HFFc6 (cell line): ENCODE data around the gene PIGP. TPM values are rescaled to one million over a fixed set of nuclear protein-coding genes. Genes with fewer than 3 reads are reported as not detected.

Experiments used
- DNase-seq: peaks from one replicate; pipeline ENCODE4 v3.0.0-alpha.2; 2018
- H3K27ac Mint-ChIP-seq: 2 replicates; pipeline ENCODE4 v1.8.0; 2020; ENCODE audit warnings: mild to moderate bottlenecking, mixed read lengths
- H3K27me3 Mint-ChIP-seq: 2 replicates; pipeline ENCODE4 v1.8.0; 2021; ENCODE audit warnings: mild to moderate bottlenecking, moderate library complexity, mixed read lengths; ENCODE audit not compliant: insufficient read depth
- H3K36me3 Mint-ChIP-seq: 2 replicates; pipeline ENCODE4 v1.8.0; 2021; ENCODE audit warnings: low read depth, mixed read lengths
- H3K4me1 Mint-ChIP-seq: 2 replicates; pipeline ENCODE4 v1.8.0; 2020; ENCODE audit warnings: low read depth, mixed read lengths
- H3K4me3 Mint-ChIP-seq: 2 replicates; pipeline ENCODE4 v1.8.0; 2020; ENCODE audit warnings: mild to moderate bottlenecking, moderate library complexity, mixed read lengths
- H3K9me3 Mint-ChIP-seq: 2 replicates; pipeline ENCODE4 v1.8.0; 2020; ENCODE audit warnings: mild to moderate bottlenecking, mixed read lengths
- CTCF ChIP-seq: fragments of 200-600 bp; sonication (generic); IDR thresholded peaks from 2 replicates; pipeline ENCODE4 v1.5.0; 2021; ENCODE audit warnings: antibody characterized with exemption, mild to moderate bottlenecking
- total RNA-seq, 6 experiments: library from RNA; stranded (reverse); fragmentation: NEBNext Ultra II Directional; extraction: Animal tissue kit (Norgen Biotek cat#: 25700); gene quantifications; 2 replicates in 1 of 6; 3 replicates in 5 of 6; pipeline ENCODE4 v1.2.3, GENCODE V29; 2021

Gene PIGP
- total RNA-seq, 6 experiments from 2014 or later = 24.8 to 33.8 (median 31.1) TPM

- no peak for DNase-seq
- Mint-ChIP-seq H3K9me3 (peaks cover 4% of the 10 kb centered on the region; the same call in 1 of the 2 replicates), H3K36me3 (peaks cover 16% of the 10 kb centered on the region), H3K4me1 (peaks cover 32% of the 10 kb centered on the region), H3K27me3 (no peaks in the 10 kb centered on the region), H3K27ac (no peak overlapping the region), H3K4me3 (no peak overlapping the region)
- TF ChIP-seq CTCF = no peak
Observed at GRCh38 chr21:37082375-37082774, 9.5 kb upstream of the PIGP start.

GRCh38 chr21:37079211-37079824, 6.4 kb upstream of the PIGP start:
- DNase-seq = no peak
- Mint-ChIP-seq H3K4me1 (peaks cover 52% of the 10 kb centered on the region), H3K27me3 (peaks cover under 1% of the 10 kb centered on the region; the same call in 1 of the 2 replicates), H3K36me3 (peaks cover 16% of the 10 kb centered on the region), H3K27ac (peak overlapping the region; percentile 28; the same call in 1 of the 2 replicates), H3K4me3 (no peak overlapping the region), H3K9me3 (peaks cover 4% of the 10 kb centered on the region; the same call in 1 of the 2 replicates)
- TF ChIP-seq CTCF = peak; percentile 66; the same call in 1 of the 2 replicates

DNA sequence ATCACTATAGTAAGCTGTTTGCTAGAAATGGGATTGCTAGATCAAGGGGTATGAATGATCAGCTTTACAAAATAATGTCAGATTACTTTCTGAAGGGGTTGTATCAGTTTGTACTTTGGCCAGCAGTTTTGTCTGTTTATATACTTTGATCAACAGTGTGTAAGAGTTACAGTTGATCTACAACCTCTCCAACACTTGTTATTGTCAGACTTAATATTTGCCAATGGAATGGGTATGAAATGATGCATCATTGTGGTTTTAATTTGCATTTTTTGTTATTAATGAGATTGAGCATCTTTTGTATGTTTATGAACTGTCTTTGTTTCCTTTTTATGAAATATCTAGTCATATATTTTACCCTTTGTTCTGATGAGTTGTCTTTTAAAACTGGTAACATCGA, 4.5 kb upstream of the PIGP start:
- Mint-ChIP-seq H3K36me3 (peaks cover 10% of the 10 kb centered on the region), H3K4me1 (peaks cover 41% of the 10 kb centered on the region), H3K9me3 (peaks cover 4% of the 10 kb centered on the region; the same call in 1 of the 2 replicates), H3K27ac (no peak overlapping the region), H3K27me3 (peaks cover 4% of the 10 kb centered on the region; the same call in 1 of the 2 replicates), H3K4me3 (no peak overlapping the region)
- no peak for DNase-seq
- no peak for TF ChIP-seq CTCF

GRCh38 chr21:37076087-37076850, 3.4 kb upstream of the PIGP start:
- Mint-ChIP-seq H3K9me3 (peaks cover 4% of the 10 kb centered on the region; the same call in 1 of the 2 replicates), H3K4me3 (no peak overlapping the region), H3K36me3 (peaks cover 6% of the 10 kb centered on the region; the same call in 1 of the 2 replicates)

More at GRCh38 chr21:37076087-37076850, 3.4 kb upstream of the PIGP start:
- Mint-ChIP-seq H3K27ac (no peak overlapping the region), H3K27me3 (peaks cover 4% of the 10 kb centered on the region; the same call in 1 of the 2 replicates), H3K4me1 (peaks cover 51% of the 10 kb centered on the region)
- no peak for TF ChIP-seq CTCF
- DNase-seq = no peak
